BJ (cell line): ENCODE measurements around the gene FOXS1. TPM values are rescaled to one million over a fixed set of nuclear protein-coding genes. Genes with fewer than 3 reads are reported as not detected.

Experiments
- CTCF ChIA-PET: fragments of 350-600 bp; formaldehyde crosslinking; extraction: SDS; loops from one replicate; lab custom pipeline; 2021; ENCODE audit warnings: antibody characterized with exemption, inconsistent platforms; lab: Yijun Ruan, JAX
- POLR2A ChIA-PET: fragments of 300-600 bp; sonication (Branson Sonifier 250); formaldehyde crosslinking; extraction: SDS; loops from one replicate; lab custom pipeline; 2021; ENCODE audit warnings: antibody characterized with exemption; lab: Charles Lee
- DNase-seq: peaks from one replicate; pipeline ENCODE4 v3.0.0-alpha.2; 2011; ENCODE audit warnings: low read depth
- H3K27me3 ChIP-seq: 2 replicates; pipeline ENCODE4 v1.6.0; 2011; ENCODE audit warnings: low read length; ENCODE audit not compliant: control insufficient read depth, insufficient read depth
- H3K36me3 ChIP-seq: 2 replicates; pipeline ENCODE4 v1.5.1; 2011; ENCODE audit warnings: low read length; ENCODE audit not compliant: control insufficient read depth, insufficient read depth
- H3K4me3 ChIP-seq: 2 replicates; pipeline ENCODE4 v1.5.1; 2011; ENCODE audit warnings: low read depth, mild to moderate bottlenecking, control low read depth, low read length
- CTCF ChIP-seq: IDR thresholded peaks from 2 replicates; pipeline ENCODE4 v1.5.1; 2011; ENCODE audit warnings: low read depth, mild to moderate bottlenecking, control low read depth, inconsistent platforms, low read length, moderate library complexity; ENCODE audit not compliant: insufficient read depth
- polyA plus RNA-seq: library from polyadenylated mRNA; depleted of rRNA; stranded (reverse); fragments of >200 nt; gene quantifications from 2 replicates; pipeline ENCODE4 v1.2.3, GENCODE V29; 2011

FOXS1 gene
- polyA plus RNA-seq, 1 experiment, result 0.05 TPM

GRCh38 chr20:31840906-31841816, 4.2 kb downstream of the FOXS1 start:
- Histone ChIP-seq H3K27me3 (no peaks in the 10 kb centered on the region), H3K4me3 (no peak overlapping the region), H3K36me3 (no peaks in the 10 kb centered on the region)
- POLR2A ChIA-PET, result no interaction called here
- CTCF ChIA-PET, result interaction anchor here (1.0 to 10.6 kb wide), 3 partner anchors 11 to 190 kb away, joined by 3 to 105 read pairs (median 5); partner anchors contain the start of gene MYLK2
- no peak for TF ChIP-seq CTCF
- no peak for DNase-seq

- DNase-seq, result no peak
These were observed 5.5 kb downstream of the FOXS1 start for GRCh38 chr20:31839782-31840487.

GRCh38 chr20:31838646-31839292, 6.6 kb downstream of the FOXS1 start:
- 0 out of 2 replicates have a peak, but pooled peaks cover 2% of the 10 kb centered on the region for H3K27me3 ChIP-seq
- CTCF ChIA-PET, result interaction anchor here (0.6 to 10.6 kb wide), 12 partner anchors 8 to 253 kb away, joined by 3 to 105 read pairs (median 4); partner anchors contain the start of genes MYLK2 and PDRG1
- H3K4me3 ChIP-seq, result no peak overlapping the region
- POLR2A ChIA-PET, result no interaction called here
- no peak for TF ChIP-seq CTCF
- DNase-seq, result no peak
- no peaks in the 10 kb centered on the region for H3K36me3 ChIP-seq

More at GRCh38 chr20:31839782-31840487, 5.5 kb downstream of the FOXS1 start:
- Histone ChIP-seq H3K4me3 (no peak overlapping the region), H3K27me3 (0 out of 2 replicates have a peak, but pooled peaks cover 2% of the 10 kb centered on the region), H3K36me3 (no peaks in the 10 kb centered on the region)
- TF ChIP-seq CTCF, result no peak
- ChIA-PET CTCF (interaction anchor here (10.6 kb wide), 1 partner anchor 17 kb away, joined by 105 read pairs; the partner anchor contains the start of gene MYLK2), POLR2A (no interaction called here)

GRCh38 chr20:31837896-31838397, 7.5 kb downstream of the FOXS1 start:
- POLR2A ChIA-PET, result no interaction called here
- no peak overlapping the region for H3K4me3 ChIP-seq
- H3K36me3 ChIP-seq, result no peaks in the 10 kb centered on the region
- no peak for TF ChIP-seq CTCF
- no peak for DNase-seq
- 0 out of 2 replicates have a peak, but pooled peaks cover 2% of the 10 kb centered on the region for H3K27me3 ChIP-seq
- CTCF ChIA-PET, result interaction anchor here (0.5 to 10.6 kb wide), 13 partner anchors 9 to 254 kb away, joined by 3 to 105 read pairs (median 4); partner anchors contain the start of genes MYLK2 and PDRG1
